Lower leg skin (tissue), 3 donors: ENCODE measurements around the gene MIPOL1.

Experiments
- CTCF ChIP-seq, 3 donors: fragments of 450-650 bp; IDR thresholded peaks; one replicate each; pipeline ENCODE4 v1.5.1; 2016; ENCODE audit warnings: antibody characterized with exemption in 3 of 3, mild to moderate bottlenecking in 3 of 3, moderate library complexity in 2 of 3
- POLR2A ChIP-seq, 2 donors: fragments of 450-650 bp; IDR thresholded peaks; one replicate each; pipeline ENCODE4 v1.6.1; 2016 to 2017; ENCODE audit warnings: antibody characterized with exemption in 2 of 2, mild to moderate bottlenecking in 1 of 2, moderate library complexity in 1 of 2

GRCh38 chr14:37583358-37584210, 385.8 kb downstream of the MIPOL1 start:
- no peak for TF ChIP-seq POLR2A (IDR thresholded peaks at IDR 0.05)
- TF ChIP-seq CTCF (IDR thresholded peaks at IDR 0.05): no peak
